GM19467 (cell line): Measurements from ENCODE around the gene SEMA4B.

Experiments used
- ATAC-seq: cut with Tn5 transposase; IDR thresholded peaks from one replicate; pipeline ENCODE4 v1.9.1; 2021; ENCODE audit warnings: mild to moderate bottlenecking, moderate library complexity; ENCODE audit not compliant: unreplicated experiment

SEMA4B gene

DNA sequence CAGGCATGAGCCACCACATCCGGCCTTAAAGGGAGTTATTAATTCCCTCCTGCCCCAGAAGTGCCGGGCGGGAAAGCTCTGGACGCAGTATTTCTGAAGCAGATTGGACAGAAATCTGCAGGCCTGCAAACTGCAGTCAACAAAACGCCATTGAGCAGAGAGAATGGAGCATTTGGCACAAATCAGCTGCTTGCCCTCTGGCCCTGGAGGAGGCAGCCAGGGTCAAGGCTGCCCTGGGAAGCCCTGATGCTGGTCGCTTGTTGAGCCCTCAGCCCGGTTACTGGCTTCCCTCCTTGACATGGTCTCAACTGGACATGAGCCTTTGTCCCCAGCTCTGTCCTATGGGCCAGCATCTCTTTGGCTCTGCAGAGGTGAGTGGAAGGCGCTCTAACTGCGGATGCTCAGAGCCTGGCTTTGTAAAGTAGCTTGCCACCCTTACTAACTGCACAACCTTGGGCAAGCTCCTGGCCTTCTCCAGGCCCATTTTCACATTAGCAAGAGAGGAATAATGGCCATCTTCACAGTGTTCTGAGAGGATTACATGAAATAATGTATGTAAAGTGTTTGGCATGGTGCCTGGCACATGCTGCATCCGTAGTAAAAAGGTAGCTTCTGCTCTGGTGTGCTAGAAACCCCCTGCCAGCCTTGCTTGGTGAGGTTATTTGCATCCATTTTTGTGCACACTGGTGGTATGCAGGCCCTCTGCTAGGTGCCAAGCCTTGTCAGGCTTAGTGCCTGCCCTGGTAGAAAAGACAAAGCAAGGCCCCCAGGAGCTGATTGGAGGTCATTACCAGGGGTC is 4.1 kb downstream of the SEMA4B start:
- no peak for ATAC-seq

GRCh38 chr15:90205886-90206285 is 4.8 kb downstream of the SEMA4B start:
- ATAC-seq: no peak

- no peak for ATAC-seq
Measured at GRCh38 chr15:90207252-90207651, 6.1 kb downstream of the SEMA4B start.

GRCh38 chr15:90208356-90208755 is 7.2 kb downstream of the SEMA4B start:
- ATAC-seq: no peak

GRCh38 chr15:90209591-90209990 is 8.5 kb downstream of the SEMA4B start:
- no peak for ATAC-seq

DNA sequence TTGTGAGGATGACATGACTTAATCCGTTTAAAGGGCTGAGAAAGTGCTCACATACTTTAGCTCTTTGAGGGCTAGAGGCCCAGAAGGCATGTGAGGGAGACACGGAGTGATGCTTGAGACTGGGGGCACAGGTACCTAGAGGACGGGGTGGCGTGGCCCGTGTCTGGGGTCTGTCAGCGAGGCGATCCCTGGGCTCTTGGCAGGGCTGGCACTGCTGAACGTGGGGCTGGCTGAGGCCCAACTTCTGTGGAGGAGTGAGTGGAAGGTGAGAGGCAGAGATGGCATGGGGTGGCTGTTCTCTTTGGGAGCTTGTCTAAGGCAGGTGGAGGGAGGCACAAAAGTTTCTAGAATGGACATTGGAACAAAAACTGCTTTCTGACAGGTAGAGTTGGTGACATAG is 9.5 kb downstream of the SEMA4B start:
- ATAC-seq: no peak

DNA sequence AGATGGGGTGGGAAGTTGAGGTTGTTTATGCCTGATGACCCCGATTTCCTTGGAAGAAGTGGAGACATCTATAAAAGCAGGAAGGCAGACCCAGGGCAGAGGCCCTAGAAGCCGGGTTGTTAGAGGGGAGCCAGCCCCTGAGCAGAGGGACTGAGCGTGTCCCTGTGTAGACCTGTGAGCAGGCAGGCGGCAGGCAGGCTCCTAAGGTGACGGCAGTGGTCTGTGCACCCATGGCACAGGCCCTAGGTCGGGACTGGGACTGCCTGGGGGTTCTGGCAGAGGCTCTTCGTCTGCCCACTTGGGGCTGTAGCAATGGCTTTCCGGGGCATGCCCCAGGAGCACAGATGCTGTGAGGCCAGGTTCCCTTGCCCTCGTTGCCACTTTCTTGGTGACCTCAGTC is 9.9 kb downstream of the SEMA4B start:
- no peak for ATAC-seq

DNA sequence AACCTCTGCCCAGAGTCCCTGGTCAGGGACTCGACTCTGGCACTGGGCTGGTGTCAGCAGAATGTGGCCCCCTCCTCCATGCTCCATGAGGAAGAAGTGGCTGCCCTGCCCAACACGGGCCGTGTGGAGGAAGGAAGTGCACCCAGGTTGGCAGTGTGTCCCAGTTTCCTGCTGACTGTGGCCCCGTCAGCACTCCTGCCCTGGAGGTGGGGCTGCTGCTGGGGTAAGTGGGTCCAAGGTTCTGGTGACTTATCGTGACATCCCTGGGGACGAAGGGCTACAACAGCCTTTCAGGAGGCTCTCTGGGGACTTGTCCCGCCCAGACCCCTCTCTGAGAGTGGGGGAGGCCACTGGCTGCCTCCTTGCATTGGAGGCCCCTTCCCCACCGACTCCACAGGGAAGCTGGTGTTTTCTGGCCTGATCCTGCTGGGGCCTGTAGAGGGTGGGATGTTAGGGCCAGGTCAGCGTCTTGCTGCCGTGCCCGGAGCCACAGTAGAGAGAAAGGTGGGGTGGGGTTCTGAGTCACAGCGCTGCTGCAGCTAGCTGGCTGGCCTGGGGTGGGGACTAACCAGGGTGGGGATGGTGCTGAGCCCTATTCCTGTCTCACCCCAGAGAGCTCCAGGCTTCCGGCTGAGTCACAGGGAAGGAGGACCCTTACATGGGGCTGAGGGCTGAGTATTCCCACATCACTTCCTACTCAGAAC is 10.5 kb downstream of the SEMA4B start:
- ATAC-seq: no peak

GRCh38 chr15:90212221-90213098 is 11.3 kb downstream of the SEMA4B start:
- no peak for ATAC-seq

DNA sequence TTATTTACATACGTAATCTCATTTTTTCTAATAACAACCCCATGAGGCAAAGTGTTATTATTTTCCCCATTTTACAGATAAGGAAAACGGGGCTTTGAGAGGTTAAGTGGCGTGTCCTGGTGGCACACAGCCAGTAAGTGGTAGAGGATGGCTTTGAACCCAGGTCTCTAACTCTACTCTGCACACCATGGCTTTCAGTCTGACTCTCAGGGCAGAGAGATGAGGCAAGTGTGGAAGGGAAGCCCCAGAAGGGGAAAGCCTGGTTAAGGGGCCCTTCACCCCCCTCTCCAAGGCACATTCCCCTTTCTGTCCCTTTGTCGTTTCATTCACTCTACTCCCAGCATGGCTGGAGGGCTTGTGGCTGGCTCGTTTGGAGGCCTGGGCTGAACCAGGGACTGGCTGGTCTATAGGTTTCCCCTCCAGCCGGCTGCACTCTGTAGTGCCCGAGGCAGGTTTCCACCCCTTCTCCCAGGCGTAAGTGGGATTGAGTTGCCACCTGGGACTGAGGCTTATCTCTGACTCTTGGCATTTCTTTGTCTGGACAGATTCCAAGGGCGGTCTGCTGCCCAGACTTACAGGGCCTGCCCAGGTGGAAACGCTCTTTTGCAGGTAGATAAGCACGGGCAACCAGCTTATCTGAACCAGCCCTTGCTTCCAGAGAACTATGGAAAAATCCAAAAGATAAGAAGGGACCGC is 12.1 kb downstream of the SEMA4B start:
- no peak for ATAC-seq

DNA sequence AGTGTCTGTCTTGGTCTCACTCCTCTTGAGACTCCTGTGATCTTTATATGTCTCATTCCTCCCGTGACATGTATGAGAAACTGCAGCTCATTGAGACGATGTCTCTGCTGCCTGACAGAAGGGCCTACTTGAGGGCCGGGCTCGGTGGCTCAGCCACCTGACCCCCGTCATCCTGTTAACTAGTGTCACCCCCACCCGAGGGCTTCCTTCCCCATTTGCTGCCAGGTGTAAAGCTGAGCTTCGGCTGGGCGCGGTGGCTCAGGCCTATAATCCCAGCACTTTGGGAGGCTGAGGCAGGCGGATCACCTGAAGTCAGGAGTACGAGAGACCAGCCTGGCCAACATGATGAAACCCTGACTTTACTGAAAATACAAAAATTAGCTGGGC is 12.7 kb downstream of the SEMA4B start:
- no peak for ATAC-seq

DNA sequence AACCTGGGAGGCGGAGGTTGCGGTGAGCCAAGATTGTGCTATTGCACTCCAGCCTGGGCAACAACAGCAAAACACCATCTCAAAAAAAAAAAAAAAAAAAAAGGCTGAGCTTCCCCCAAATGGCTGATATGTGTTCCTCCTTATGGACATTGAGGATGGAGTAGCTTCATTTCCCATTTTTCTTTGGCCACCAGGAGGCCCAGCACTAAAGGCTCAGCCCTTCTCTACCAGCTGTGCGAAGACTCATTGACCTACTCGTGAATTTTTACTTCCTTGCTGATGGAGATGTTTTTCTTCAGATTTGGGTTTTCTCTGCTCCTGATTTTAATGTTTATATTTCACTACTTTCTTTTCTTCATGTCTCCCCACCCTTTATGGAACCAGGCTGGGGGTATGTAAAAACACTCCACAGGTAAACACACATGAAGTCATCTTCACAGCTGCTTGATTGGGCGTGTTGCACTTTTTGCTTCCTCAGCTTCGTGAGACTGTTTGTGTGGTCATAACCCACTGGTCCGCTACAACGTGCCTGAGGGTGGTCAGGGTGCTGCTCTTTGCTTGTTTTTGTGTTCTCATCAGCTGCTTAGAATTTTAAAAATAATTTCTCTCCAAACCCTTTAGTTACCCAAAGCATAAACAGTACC is 13.5 kb downstream of the SEMA4B start:
- ATAC-seq: no peak

- no peak for ATAC-seq
Measured at GRCh38 chr15:90217671-90218394, 16.7 kb downstream of the SEMA4B start.

GRCh38 chr15:90219421-90220141 is 18.5 kb downstream of the SEMA4B start:
- no peak for ATAC-seq

- no peak for ATAC-seq
Measured at GRCh38 chr15:90221246-90221900, 20.2 kb downstream of the SEMA4B start.

- ATAC-seq: no peak
Measured at GRCh38 chr15:90222547-90222946, 21.4 kb downstream of the SEMA4B start.

- no peak for ATAC-seq
Measured at GRCh38 chr15:90223441-90224165, 22.5 kb downstream of the SEMA4B start.

GRCh38 chr15:90225047-90225446 is 23.9 kb downstream of the SEMA4B start:
- ATAC-seq: no peak
